GM21367 (cell line): ENCODE results near the gene BSCL2.
"Not testable (repeated sequence)": the region's sequence is repeated elsewhere in the genome, so short reads cannot be mapped to it uniquely, and the experiment has no call there.

Experiments
- ATAC-seq: cut with Tn5 transposase; IDR thresholded peaks from one replicate; pipeline ENCODE4 v1.9.1; 2021; ENCODE audit not compliant: unreplicated experiment

The BSCL2 gene

DNA sequence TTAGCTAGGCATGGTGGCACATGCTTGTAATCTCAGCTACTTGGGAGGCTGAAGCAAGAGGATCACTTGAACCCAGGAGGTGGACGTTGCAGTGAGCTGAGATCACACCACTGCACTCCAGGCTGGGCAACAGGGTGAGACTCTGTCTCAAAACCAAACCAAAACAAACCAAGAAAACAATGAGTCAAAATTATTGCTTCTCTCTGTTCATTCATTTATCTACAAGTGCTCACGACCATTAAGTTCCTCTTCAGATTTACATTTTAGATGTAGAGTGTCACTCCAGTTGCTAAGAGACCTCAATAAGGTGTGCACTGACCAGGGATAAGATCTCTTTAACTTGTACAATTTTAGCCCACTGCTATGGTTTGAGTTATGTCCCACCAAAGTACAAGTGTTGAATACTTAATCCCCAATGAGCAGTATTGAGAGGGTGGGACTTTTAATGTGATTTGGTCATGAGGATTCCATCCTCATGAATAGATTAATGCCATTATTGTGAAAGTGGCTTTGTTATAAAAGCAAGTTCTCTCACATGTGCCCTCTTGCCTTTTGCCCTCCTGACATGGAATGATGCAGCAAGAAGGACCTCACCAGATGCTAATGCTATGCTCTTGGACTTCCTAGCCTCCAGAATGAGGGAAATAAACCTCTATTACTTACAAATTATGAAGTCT is 12.2 kb upstream of the BSCL2 start:
- no peak for ATAC-seq

DNA sequence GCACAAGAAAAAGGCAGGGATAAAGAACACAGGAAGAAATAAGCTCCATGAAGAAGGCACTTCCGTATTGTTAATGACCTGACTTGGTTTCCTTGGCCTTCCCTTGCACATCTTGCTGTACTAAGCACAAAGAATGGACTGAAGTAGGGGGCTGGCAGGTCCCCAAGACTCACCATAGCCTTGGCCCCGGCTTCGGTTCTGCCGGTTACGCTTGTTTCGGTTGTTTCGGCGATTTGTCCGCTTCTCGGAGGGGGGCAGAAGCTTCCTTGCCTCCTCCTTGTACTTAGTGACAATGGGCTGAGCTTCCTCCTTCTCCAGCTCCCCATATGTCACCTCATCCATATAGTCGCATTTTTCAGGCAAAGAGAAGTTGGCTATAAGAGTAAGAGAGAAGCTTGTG is 9.6 kb upstream of the BSCL2 start:
- no peak for ATAC-seq

DNA sequence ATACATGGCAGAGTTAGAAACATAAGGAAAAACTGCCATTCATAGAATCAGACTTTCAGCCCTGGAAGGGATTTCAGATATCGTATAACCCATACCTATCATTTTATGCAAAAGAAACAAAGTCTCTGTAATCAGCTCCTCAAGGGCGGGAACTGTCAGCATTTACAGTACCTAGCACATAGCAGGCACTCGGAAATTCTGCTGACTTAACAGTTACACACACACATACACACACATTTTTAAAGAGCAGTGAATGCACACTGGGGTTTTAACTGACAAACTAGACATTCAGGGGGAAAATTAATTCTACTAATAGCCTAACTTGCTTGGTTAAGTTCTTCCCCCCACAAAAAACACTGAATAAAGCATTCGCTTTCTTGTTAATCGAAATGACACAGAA is 9.0 kb upstream of the BSCL2 start:
- ATAC-seq, result no peak

DNA sequence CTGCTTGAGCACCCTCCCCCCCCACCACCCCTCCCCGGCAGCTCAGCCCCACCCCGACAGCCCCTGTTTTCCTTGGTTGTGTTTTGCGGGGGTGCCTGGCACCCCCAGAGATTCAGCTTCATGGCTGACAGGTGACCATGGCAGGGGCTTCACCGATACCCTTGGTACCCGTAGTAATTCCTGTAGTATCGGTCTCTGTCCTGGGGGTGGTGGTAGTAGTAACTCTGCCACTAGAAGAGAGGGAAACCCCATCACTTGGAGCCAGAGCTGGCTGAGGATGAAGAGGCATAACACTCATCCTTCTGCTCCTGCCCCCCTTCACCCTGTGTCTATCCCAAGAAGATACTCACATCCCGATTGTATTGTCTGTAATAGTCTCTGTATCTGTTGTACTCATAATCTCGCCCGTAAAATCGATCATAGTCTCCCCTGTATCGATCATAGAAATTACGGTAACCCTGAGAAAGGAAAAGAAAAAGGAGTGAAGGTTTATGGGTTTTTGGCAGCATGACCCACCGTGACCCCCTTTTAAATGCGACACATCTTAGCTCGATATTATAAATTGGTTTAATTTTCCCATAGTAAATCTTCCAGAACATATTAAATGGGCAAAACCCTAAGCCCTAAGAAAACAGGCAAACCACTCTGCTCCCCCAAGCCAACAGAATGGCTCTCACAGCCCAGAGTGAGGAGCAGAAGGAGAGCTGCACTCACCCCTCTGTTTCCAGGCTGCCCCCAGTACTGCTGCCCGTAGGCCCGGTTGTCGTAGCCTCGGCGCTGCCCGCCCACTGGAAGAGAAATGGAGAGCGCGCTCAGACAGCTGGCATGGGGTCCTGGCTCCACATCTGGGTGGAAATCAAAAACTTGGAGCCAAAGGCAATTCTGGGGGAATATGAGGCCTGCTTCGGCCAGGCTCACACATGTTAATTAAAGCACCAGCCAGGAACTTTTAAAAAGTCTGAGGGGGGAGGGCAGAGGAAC is 8.2 kb upstream of the BSCL2 start:
- ATAC-seq, result no peak

DNA sequence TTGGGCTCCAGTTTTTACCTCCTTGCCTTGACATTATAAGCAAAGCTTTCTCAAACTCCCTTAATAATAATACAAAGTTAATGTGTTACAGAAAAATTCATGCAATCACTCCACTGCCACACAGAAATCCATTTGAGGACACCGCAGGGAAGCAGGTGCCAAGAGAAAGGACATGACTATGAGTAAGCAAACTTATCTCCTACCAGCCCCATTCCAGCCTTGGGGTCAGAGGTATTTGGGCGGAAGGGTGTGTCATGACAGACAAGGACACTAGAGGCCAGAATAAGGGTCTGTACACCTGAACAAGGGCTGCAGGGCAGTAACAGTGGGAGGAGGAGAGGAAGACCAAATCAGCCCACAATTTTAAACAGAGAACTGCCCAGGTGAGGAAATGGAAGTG is 6.1 kb upstream of the BSCL2 start:
- ATAC-seq, result no peak

DNA sequence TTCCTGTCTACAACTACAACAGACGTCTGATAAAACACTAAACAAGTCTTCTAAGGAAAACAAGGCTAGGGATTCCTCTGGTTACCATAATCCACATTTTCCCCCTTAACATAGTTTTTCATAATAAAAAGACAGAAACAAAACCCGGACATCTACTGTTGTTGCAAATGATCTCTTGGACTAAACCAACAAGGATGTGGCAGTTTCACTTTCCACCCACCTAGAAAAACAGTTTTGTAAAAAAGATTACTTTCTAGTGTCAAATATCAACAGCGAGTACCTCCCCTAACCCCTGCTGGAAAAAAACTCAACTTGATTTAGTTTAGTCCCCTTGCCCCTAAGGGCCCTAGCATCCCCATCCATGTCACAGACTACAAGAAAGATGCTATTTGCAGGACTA is 5.6 kb upstream of the BSCL2 start:
- ATAC-seq, result no peak

DNA sequence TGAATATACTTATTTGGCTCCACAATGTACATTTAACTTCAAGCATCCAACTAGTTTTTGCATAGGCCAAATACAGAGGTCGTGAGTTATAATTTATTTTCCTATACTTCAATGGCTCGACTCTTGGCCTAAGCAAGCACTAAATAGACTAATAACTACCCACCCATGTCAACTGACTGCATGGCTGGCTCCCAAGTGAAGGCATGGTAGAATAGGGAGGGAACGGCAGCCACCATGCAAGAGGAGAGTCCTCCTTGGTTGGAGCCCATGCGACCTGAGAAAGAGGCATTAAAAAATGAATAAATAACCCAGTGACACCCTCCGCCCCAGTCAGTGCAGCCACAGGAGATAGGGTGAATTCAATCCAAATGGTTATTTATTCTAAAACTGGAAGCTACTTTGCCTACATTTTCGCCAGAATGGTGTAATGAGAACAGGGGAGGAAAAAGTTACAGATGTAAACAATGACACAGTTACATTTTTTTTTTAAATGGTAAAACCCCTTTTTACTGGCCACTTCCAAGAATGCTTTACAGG is 5.1 kb upstream of the BSCL2 start:
- ATAC-seq, result no peak

DNA sequence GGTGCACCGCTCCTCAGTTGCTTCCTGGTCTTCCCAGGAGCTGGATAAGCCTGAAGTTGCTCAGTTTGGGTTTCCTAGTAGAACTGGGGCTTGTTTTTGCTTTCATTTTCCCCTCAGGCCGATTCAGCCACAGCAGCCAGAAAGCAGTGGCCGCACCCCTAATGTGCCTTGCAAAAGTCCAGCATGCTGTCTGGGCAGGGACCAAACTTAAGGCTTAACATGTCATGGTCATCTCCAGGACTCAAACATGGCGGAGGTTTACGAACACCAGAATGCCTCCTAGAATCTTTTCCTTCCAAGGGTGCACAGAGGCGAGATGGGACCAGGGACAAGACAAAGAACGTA is 2.7 kb upstream of the BSCL2 start:
- ATAC-seq, result no peak

DNA sequence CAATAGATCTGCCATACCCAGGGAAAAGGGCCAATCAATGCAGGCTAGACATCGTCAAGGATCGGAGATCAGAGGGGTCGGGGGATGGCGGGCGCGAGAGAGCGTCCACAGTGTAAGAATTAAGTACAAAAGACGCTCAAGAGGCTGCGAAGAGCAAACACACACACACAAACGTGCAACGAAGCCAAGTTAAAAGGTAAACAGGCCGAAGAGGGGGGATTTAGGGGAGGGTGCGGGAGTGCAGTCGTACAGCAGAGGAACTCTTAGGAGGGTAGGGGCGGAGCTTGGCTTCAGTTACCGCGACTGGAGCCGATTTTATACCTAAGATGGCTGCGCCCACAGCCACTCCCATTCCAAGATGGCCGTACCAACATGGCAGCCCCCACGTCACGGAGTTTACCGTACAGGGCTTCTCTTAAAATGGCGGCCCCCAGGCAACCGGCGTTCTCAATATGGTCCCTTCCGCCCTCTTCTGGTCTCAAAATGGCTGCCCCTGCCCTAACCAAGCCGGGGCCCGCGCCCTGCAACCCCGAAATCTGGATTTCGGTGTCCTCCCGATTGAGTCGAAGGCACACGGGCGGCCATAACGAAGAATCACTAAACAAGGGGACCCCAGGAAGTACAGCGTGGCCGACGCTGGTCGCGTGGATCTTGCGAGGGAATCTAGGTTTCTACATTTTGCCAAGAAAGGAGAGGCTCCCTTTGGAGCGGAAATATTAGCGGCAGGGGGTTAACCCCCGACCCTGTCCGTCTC is 2.2 kb upstream of the BSCL2 start:
- peak; percentile 56 for ATAC-seq

DNA sequence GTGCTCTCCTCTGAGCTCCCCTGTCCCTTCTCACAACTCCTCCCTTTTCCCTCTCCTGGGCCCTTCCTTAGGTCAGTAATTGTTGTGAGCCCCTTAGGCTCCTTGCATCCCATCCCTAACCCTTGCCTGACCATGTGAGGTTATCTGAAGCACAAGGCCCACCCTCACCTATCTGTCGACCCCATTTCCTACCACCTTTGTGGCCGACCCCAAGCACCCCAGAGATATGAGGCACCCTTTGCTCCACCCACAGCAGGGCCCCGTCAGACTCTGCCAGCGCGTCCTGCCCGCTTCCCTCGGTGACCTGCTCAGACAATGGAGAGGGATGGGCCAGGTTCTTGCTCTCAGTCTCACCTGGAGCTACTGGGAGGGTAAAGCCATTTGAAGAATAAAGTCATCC is 1.6 kb upstream of the BSCL2 start:
- no peak for ATAC-seq

DNA sequence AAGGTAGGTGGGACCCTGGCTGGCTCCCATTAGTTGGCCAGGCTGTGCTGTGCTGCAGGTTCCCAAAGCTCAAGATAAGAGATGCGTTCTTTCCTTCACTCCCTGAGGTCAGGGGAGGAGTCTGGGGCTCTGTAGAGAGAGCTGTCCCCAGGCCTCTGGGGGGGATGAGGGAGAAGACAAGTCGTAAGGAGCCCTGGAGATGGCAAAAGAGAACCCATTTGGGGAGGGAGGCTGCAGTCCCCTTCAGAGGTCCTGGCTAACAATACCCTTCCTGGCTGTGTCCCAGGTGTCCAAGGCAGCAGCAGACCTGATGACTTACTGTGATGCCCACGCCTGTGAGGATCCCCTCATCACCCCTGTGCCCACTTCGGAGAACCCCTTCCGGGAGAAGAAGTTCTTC is 1.2 kb upstream of the BSCL2 start:
- no peak for ATAC-seq

DNA sequence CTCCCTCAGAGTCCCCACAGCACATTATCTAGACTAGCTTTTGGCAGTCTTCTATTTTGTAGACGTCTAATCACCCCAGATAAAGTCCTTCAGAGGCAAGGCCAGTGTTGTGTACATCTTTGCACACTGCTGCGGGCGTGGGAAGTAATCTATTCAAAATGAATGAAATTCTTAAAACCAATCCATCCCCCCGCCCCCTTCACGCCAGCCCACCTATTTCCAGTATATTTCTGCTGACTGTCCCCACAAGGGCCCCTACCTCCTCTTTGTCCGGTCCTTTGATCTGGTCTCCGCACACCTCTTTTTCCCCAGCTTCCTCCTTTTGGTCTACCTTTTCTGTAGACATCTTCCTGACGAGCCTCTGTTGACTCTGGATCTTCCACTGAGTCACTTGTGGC is 375 bp downstream of the BSCL2 start:
- no peak for ATAC-seq

DNA sequence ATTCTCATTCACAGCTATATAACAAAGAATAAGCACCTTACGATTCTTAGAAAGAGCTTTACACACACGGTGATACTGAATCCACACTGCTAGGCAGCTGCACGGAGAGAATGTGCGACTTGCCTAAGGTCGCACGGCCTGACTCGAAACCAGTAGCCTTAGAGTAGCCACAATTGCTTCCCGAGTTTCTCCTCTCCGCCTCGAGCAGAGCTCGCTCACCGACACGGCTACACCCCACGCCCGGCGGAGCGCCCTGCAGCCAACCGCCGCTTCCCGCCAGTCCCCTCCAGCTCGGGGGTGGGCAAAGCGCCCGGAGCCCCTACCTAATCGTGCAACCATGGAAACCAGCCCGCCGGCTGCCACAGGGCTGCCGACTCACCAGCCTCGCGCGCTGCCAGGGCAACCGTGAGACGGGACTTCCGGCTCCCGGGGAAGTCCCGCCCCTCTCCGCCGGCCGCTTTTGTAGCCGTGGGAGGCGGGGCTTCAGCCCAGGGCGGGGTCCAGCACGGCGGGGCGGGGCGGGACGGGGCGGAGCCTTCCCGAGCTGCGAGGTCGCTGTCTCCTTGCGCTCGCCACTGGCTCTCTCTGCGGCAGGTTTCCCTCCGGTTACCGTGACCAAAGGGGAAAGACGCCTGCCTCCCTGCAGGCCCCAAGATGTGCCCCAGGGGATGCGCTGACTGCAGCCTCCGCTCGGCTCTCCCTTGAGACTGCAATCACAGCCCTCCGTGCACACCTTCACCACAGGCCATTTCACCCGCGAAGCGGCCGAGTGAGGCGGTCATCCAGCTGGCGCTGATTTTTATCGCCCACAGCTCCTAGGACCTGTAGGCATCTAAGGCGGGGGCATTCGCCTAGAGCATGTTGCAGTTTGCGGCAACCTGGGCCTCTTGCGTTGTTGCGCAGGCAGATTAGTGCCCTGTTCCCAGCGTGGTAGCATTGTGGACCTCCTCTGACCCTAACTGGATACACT is 1.1 kb downstream of the BSCL2 start:
- ATAC-seq, result peak; percentile 54

DNA sequence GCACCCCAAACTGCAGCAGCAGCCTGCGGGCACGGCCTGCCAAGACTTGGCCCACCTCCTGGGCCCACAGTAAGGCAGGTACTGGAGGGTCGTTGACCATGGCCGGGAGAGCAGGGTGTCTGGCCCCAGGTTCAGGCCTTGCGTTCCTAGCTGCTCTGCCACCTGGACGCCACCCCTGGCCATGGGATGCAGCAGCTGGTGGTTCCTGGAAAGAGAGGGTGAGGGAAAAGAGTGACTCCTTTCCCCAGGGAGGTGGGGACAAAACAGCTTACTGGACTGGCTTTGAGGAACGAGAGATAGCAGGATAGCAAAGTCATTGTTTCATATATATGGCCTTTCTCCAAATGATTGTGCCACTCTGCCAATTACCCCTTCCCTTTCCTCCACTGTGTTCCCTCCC is 1.8 kb downstream of the BSCL2 start:
- no peak for ATAC-seq

DNA sequence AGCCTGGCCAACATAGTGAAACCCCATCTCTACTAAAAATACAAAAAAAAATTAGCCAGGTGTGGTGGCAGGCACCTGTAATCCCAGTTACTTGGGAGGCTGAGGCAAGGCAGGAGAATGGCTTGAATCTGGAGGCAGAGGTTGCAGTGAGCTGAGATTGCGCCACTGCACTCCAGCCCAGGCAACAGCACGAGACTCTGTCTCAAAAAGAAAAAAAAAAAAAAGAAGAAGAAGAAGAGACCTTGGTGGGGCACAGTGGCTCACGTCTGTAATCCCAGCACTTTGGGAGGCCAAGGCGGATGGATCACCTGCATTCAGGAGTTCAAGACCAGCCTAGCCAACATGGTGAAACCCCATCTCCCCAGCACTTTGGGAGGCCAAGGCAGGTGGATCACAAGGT is 3.3 kb downstream of the BSCL2 start:
- ATAC-seq, result not testable (repeated sequence)

DNA sequence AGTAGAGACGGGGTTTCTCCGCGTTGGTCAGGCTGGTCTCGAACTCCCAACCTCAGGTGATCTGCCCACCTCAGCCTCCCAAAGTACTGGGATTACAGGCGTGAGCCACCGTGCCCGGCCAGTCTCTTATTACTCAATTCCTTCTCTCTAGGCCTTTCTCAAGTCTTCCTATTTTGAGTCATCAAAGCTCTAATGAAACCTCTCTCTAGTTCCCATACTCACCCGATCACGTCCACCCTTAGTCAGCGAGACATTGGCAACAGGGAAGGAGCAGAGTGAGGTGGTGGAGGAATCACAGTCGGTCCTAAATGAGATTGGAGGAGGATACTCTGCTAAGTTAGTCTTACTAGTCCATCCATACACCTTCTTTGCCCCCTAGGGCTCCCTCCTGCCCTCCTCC is 5.0 kb downstream of the BSCL2 start:
- ATAC-seq, result no peak

DNA sequence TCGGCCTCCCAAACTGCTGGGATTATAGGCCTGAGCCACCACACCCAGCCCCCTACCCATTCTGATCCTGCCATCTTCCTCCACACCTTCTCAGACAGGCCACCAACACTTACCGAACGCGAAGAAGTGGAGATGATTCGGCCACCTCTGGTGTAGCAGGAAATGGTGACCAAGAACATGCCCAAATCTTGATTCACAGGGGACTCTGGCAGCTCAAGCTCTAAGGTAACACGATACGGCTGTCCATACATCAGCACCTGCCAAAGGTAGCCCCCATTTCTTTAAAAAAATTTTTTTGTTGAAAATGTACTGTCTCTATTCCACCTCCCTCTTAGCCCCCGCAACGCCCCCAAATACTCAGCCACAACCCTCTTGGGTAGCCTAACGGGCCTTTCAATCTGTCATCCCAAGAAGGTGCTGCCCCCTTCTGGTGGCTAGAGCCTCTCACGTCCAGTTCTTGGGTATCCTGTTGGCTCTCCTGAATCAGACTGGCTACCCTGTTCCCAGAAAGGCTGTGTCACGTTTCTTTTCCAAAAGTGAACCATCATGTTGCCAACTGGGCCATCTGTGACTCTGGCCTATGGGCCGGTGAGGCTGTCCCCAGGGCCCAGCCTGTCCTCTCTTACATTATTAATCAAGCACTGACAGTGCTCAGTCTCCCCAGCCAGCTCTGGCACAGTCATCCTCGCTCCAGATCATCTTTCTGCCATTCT is 12.6 kb downstream of the BSCL2 start:
- no peak for ATAC-seq

DNA sequence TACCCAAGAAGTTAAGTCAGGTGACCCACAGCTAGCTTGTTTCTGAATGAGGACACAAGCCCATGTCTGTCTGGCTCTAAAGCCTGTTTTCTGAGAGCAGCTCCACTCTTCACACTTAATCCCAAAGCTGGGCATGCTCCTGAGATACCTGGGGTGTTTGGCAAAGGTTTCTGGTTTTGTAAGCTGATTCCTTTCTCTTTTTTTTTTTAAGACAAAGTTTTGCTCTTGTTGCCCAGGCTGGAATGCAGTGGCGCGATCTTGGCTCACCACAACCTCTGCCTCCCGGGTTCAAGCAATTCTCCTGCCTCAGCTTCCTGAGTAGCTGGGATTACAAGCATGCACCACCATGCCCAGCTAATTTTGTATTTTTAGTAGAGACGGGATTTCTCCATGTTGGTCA is 13.6 kb downstream of the BSCL2 start:
- ATAC-seq, result not testable (repeated sequence)

DNA sequence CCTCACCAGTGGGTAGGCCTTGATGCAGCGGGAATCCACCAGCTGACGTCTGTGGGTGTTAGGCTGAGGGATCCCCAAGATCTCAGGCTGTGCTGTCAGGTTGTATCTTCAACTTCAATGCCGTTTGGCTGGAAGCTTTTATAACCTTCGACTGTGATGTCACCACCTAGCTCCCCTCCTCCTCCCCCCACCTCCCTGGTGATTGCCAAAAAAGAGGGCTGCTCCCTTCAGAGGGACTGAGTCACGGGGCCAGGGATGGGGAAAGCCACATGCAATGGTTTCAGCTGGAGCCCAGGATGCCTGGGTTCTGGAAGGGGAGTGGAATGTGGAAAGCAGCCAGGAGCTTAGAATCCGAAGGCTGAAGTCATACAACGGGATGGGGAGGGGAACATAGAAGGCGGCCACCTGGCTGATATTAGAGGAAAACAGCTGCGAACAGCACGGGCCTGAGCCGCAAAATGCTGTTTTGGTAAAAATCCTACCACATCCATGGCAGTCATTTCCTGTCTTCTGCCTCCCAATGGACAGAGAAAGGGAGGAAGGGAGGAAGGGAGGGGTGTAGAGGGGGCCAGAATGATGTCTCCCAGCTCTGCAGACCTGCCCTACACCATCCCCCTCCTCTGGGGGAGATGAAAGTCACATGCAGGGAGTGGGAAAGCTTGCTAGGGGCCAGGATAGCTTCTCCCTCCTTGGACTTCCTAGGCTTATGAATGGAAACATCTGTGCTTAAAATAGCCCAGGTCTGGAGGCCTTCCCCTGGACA is 17.6 kb downstream of the BSCL2 start, which contains the start of gene LRRN4CL:
TSS of gene LRRN4CL (minus strand) at position 110 of the 763 bp plus-strand sequence. CDS start 1,022 bp downstream, outside the sequence.
- ATAC-seq, result no peak
